Testis (tissue), 2 donors: ENCODE data around the gene NEXN.

Source experiments
- POLR2A ChIP-seq: fragments of 450-650 bp; IDR thresholded peaks from one replicate; pipeline ENCODE4 v1.6.1; 2017; ENCODE audit warnings: antibody characterized with exemption, mild to moderate bottlenecking, moderate library complexity
- TF ChIP-seq, protein P1 (sequence below), 3 experiments: fragments of 450-650 bp in 2 of 3; fragments of 200-600 bp in 1 of 3; sonication (generic) in 1 of 3; IDR thresholded peaks; one replicate each; pipeline ENCODE4 v1.5.1; 2016 to 2019; ENCODE audit warnings: antibody characterized with exemption in 3 of 3, mild to moderate bottlenecking in 2 of 3, moderate library complexity in 1 of 3

DNA sequence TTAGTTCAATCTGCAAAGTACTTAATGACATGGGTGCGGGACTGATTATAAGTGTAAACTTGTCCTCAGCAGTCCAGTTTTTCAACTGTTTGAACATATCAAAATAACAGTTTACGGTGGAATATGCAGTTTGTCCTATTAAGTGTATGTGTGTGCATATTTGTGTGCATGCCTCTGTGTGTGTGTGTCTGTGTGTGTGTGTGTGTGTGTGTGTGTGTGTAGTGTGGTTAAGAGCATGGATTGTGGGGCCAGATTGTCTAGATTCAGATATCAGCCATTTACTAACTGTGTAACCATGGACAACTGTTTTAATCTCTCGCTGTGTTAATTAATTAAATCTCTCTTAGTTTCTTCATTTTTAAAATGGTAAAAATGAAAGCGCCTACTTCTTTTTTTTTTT, 39.0 kb downstream of the NEXN start:
- TF ChIP-seq, protein P1, sequence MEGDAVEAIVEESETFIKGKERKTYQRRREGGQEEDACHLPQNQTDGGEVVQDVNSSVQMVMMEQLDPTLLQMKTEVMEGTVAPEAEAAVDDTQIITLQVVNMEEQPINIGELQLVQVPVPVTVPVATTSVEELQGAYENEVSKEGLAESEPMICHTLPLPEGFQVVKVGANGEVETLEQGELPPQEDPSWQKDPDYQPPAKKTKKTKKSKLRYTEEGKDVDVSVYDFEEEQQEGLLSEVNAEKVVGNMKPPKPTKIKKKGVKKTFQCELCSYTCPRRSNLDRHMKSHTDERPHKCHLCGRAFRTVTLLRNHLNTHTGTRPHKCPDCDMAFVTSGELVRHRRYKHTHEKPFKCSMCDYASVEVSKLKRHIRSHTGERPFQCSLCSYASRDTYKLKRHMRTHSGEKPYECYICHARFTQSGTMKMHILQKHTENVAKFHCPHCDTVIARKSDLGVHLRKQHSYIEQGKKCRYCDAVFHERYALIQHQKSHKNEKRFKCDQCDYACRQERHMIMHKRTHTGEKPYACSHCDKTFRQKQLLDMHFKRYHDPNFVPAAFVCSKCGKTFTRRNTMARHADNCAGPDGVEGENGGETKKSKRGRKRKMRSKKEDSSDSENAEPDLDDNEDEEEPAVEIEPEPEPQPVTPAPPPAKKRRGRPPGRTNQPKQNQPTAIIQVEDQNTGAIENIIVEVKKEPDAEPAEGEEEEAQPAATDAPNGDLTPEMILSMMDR (IDR thresholded peaks at IDR 0.05) = no peak
- no peak for TF ChIP-seq POLR2A
